Hepatocyte (in vitro differentiated cells): ENCODE data around the gene RUNDC3A.

Experiments
- CTCF ChIP-seq: fragments of 200-600 bp; sonication (generic); IDR thresholded peaks from 2 replicates; pipeline ENCODE4 v1.5.1; 2016; ENCODE audit warnings: antibody characterized with exemption, mild to moderate bottlenecking; ENCODE audit not compliant: poor library complexity
- EZH2 ChIP-seq: fragments of 200-600 bp; sonication (generic); IDR thresholded peaks from 2 replicates; pipeline ENCODE4 v1.6.1; 2016; ENCODE audit warnings: antibody characterized with exemption, mild to moderate bottlenecking, borderline replicate concordance

GRCh38 chr17:44333371-44333770 lies 25.0 kb downstream of the RUNDC3A start:
- no peak for TF ChIP-seq CTCF
- TF ChIP-seq EZH2 = no peak
